Cardiac fibroblast (primary cell): ENCODE data around the gene IL19.

Source experiments
- DNase-seq, 2 donors: peaks; one replicate each; pipeline versions ENCODE4 v3.0.0 to v3.0.0-alpha.2; 2010; ENCODE audit warnings: low read depth in 2 of 2
- H3K4me3 ChIP-seq, 2 donors: replicated peaks in 1 of 2; 1 replicate in 1 of 2; 2 replicates in 1 of 2; pipeline ENCODE4 v1.5.1; 2011; ENCODE audit warnings: low read depth in 2 of 2, low read length in 2 of 2, mild to moderate bottlenecking in 2 of 2, moderate library complexity in 1 of 2
- CTCF ChIP-seq: IDR thresholded peaks from one replicate; pipeline ENCODE4 v1.5.1; 2011; ENCODE audit warnings: low read depth, mild to moderate bottlenecking, low read length, inconsistent platforms

Gene IL19

DNA sequence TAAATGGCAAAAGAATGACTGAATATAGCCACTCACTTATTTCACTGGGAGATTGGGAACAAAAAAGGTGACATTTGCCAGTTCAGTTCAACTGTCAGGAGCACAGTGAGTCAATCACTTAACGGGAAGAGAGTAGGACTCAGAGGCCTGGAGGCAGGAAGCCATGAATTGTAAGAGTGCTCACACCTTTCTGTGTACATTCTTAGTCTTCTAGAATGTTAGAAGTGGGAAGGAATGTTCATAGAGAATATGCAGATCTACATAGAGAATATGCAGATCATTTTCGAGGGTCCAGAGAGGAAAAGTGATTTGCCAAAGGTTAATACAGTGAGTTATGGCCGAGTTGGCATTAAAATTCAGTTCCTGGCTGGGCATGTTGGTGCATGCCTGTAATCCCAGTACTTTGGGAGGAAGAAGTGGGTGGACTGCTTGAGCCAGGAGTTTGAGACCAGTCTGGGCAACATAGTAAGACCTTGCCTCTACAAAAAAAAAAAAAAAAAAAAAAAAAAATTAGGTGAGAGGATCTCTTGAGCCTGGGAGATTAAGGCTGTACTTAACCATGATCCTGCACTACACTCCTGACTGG, 103.1 kb downstream of the IL19 start:
- no peak for DNase-seq
- no peak overlapping the region for H3K4me3 ChIP-seq
- TF ChIP-seq CTCF = no peak

DNA sequence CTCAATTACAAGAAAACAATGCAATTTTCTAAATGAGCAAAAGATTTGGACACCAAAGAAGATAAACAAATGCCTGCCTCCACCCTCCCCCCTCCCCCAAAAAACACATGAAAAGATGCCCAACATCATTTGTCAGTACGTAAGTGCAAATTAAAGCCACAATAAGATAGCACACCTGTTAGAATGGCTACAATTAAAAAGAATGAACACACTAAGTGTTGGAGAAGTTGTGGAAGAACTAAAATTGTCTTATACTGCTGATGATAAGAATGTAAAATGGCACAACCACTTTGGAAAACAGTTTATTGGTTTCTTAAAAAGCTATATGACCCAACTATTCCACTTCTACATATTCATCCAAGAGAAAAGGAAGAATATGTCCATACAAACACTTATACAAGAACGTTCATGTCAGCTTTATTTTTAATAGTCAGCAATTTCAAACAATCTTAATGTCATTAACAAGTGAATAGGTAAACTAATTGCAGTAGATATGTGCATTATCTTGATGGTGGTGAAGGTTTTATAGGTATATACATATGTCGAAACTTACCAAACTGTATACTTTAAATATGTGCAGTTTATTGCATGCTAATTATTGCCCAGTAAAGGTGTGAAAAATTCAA, 105.3 kb downstream of the IL19 start:
- no peak overlapping the region for H3K4me3 ChIP-seq
- no peak for TF ChIP-seq CTCF
- DNase-seq = no peak

DNA sequence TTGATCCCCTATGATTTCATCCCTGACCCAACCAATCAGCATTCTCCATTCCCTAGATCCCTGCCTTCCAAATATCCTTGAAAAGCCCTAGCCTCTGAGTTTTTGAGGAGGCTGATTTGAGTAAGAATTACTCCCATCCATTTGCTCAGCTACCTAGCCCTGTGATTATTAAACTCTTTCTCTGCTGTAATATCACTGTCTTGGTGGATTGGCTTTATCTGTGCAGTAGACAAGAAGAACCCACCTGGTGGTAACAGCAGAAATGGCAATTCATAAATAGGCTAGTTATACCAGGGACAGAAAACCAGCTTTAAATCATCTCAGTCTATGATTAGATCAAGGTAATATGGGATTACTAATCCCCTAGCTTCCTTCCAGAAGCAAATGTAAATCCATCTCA, 107.9 kb downstream of the IL19 start:
- peak; percentile 18 for TF ChIP-seq CTCF
- no peak overlapping the region for H3K4me3 ChIP-seq
- no peak for DNase-seq

DNA sequence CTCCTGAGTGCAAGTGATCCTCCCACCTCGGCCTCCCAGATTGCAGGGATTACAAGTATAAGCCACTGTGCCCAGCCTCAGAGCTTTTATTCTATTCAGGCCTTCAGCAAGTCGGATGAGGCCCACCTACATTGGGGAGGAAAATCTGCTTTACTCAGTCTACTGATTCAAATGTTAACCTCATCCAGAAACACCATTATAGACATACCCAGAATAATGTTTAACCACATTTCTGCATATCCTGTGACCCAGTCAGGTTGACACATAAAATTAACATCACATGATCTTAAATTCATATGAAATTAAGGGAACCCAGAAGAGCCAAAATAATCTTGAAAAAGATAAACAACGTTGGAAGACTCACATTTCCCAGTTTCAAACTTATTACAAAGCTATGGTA, 109.7 kb downstream of the IL19 start:
- TF ChIP-seq CTCF = no peak
- no peak for DNase-seq
- H3K4me3 ChIP-seq = no peak overlapping the region

DNA sequence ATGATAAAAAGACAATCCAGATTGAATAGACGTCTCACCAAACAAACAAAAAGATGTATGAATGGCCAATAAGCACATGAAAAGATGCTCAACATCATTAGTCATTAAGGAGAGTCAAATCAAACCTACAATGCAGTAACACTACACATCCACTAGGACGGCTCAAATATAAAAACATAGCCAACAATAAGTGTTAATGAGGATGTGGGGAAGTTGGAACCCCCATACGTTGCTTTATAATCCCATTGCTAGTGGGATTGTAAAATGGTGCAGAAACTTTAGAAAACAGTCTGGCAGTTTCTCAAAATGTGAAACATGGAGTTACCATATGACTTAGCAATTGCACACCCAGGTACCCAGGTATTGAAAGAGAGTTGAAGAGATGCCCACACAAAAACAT, 112.0 kb downstream of the IL19 start:
- no peak overlapping the region for H3K4me3 ChIP-seq
- peak; percentile 19 for TF ChIP-seq CTCF
- DNase-seq = no peak

DNA sequence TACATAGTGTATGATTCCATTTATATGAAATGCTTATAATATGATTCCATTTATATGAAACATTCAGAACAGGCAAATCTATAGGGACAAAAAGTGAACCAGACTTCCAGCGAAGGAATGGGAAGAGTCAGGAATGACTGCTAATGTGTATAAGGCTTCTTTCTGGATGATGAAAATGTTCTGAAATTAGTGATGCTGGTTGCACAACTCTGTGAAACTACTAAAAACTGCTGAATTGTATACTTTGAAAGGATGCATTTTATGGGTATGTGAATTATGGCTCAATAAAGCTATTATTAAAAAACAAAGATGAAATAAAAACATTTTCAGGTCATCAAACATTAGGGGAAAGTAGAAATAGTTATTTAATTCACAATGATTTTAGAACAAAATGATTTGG, 112.6 kb downstream of the IL19 start:
- no peak overlapping the region for H3K4me3 ChIP-seq
- DNase-seq = no peak
- TF ChIP-seq CTCF = no peak

DNA sequence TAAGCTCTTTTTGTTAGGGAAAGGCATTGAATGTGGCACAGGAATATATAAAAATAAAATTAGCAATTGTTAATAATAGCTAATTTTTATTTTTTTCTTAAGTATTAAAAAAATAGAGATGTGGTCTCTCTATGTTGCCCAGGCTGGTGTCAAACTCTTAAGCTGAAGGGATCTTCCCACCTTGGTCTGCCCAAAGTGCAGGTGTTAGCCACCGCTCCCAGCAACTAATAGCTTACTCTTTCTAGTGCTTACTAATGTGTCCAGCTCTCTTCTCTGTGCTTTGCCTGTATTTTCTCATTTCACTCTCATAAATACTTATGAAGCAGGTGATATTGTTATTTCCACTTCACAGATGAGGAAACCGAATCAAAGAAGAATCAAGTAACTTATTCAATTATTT, 113.3 kb downstream of the IL19 start:
- DNase-seq = no peak
- no peak overlapping the region for H3K4me3 ChIP-seq
- TF ChIP-seq CTCF = no peak
